Liver (tissue), 2 donors: ENCODE results near the gene TPSD1.
"Not testable (repeated sequence)": the region's sequence is repeated elsewhere in the genome, so short reads cannot be mapped to it uniquely, and the experiment has no call there.

ENCODE experiments used
- HNF4G ChIP-seq: IDR thresholded peaks from 2 replicates; pipeline ENCODE4 v1.6.1; 2016; ENCODE audit warnings: antibody characterized with exemption
- YY1 ChIP-seq: IDR thresholded peaks from 2 replicates; pipeline ENCODE4 v1.6.1; 2016; ENCODE audit warnings: antibody characterized with exemption, mild to moderate bottlenecking
- donor health status: healthy.

GRCh38 chr16:1253701-1254364 lies 2.0 kb upstream of the TPSD1 start:
- not testable (repeated sequence) for TF ChIP-seq HNF4G, YY1
